CD14-positive monocyte (primary cell): Measurements from ENCODE around the gene TSPAN3. TPM values are rescaled to one million over a fixed set of nuclear protein-coding genes. Genes with fewer than 3 reads are reported as not detected.

Experiments
- DNase-seq, 3 donors: peaks; one replicate each; pipeline ENCODE4 v3.0.0-alpha.2; 2011 to 2022
- H2AFZ ChIP-seq: 2 replicates; pipeline ENCODE4 v1.6.0; 2012; ENCODE audit warnings: mild to moderate bottlenecking, low read depth, low read length, inconsistent platforms; ENCODE audit not compliant: insufficient read depth, poor library complexity, severe bottlenecking
- H3K27ac ChIP-seq, 2 donors: 1 replicate in 1 of 2; 2 replicates in 1 of 2; pipeline ENCODE4 v1.5.1; 2012 to 2013; ENCODE audit warnings: low read length in 2 of 2, control low read depth in 1 of 2, inconsistent platforms in 1 of 2, low read depth in 1 of 2, mild to moderate bottlenecking in 1 of 2
- H3K27me3 ChIP-seq, 2 donors: one replicate each; pipeline versions ENCODE4 v1.6.0 to v1.6.1; 2011 to 2013; ENCODE audit warnings: low read length in 2 of 2; ENCODE audit not compliant: control insufficient read depth in 2 of 2, insufficient read depth in 2 of 2
- H3K36me3 ChIP-seq, 2 donors: replicated peaks in 1 of 2; 1 replicate in 1 of 2; 2 replicates in 1 of 2; pipeline versions ENCODE4 v1.5.1 to v1.6.1; 2012 to 2013; ENCODE audit warnings: low read length in 2 of 2, control low read depth in 1 of 2, inconsistent platforms in 1 of 2, mild to moderate bottlenecking in 1 of 2; ENCODE audit not compliant: insufficient read depth in 2 of 2, control insufficient read depth in 1 of 2
- H3K4me1 ChIP-seq, 2 donors: 1 replicate in 1 of 2; 2 replicates in 1 of 2; pipeline versions ENCODE4 v1.5.1 to v1.6.1; 2012 to 2013; ENCODE audit warnings: low read length in 2 of 2, control low read depth in 1 of 2, inconsistent platforms in 1 of 2, mild to moderate bottlenecking in 1 of 2, moderate library complexity in 1 of 2; ENCODE audit not compliant: insufficient read depth in 2 of 2, control insufficient read depth in 1 of 2
- H3K4me2 ChIP-seq: replicated peaks from 2 replicates; pipeline ENCODE3; 2012; ENCODE audit warnings: low read length, moderate library complexity, mild to moderate bottlenecking; ENCODE audit not compliant: poor library complexity, severe bottlenecking; ENCODE audit errors: extremely low read depth
- H3K4me3 ChIP-seq, 3 experiments: fragments of 200-600 bp in 1 of 3; sonication (generic) in 1 of 3; replicated peaks in 1 of 3; 1 replicate in 2 of 3; 2 replicates in 1 of 3; pipeline ENCODE4 v1.5.1; 2011 to 2013; ENCODE audit warnings: low read length in 3 of 3, mild to moderate bottlenecking in 3 of 3, control low read depth in 2 of 3, low read depth in 2 of 3, inconsistent platforms in 1 of 3, moderate library complexity in 1 of 3
- H3K79me2 ChIP-seq: 2 replicates; pipeline ENCODE4 v1.6.0; 2012; ENCODE audit warnings: mild to moderate bottlenecking, control low read depth, inconsistent platforms, low read length, moderate library complexity; ENCODE audit not compliant: insufficient read depth
- H3K9ac ChIP-seq: 2 replicates; pipeline ENCODE4 v1.6.0; 2017; ENCODE audit warnings: low read length, mild to moderate bottlenecking; ENCODE audit not compliant: insufficient read depth, poor library complexity, severe bottlenecking
- H3K9me3 ChIP-seq, 2 donors: replicated peaks in 1 of 2; 1 replicate in 1 of 2; 2 replicates in 1 of 2; pipeline versions ENCODE4 v1.5.1 to v1.6.1; 2012 to 2013; ENCODE audit warnings: low read length in 2 of 2, control low read depth in 1 of 2; ENCODE audit not compliant: control insufficient read depth in 1 of 2, insufficient read depth in 1 of 2
- H4K20me1 ChIP-seq: 2 replicates; pipeline ENCODE4 v1.6.0; 2012; ENCODE audit warnings: mild to moderate bottlenecking, low read length, control low read depth, moderate library complexity; ENCODE audit not compliant: insufficient read depth
- H3K27ac Mint-ChIP-seq, 7 donors: one replicate each; pipeline ENCODE4 v1.8.0; 2020; ENCODE audit warnings: mild to moderate bottlenecking in 7 of 7, mixed read lengths in 7 of 7, moderate library complexity in 6 of 7, inconsistent platforms in 2 of 7
- H3K27me3 Mint-ChIP-seq, 3 donors: one replicate each; pipeline ENCODE4 v1.8.0; 2021 to 2022; ENCODE audit warnings: low read depth in 3 of 3, mild to moderate bottlenecking in 3 of 3, mixed read lengths in 3 of 3, moderate library complexity in 3 of 3, inconsistent platforms in 1 of 3
- H3K36me3 Mint-ChIP-seq, 2 donors: one replicate each; pipeline ENCODE4 v1.8.0; 2020; ENCODE audit warnings: mixed read lengths in 2 of 2, inconsistent platforms in 1 of 2, mild to moderate bottlenecking in 1 of 2
- H3K4me1 Mint-ChIP-seq: one replicate; pipeline ENCODE4 v1.8.0; 2020; ENCODE audit warnings: mild to moderate bottlenecking, mixed read lengths
- H3K4me3 Mint-ChIP-seq, 2 donors: one replicate each; pipeline ENCODE4 v1.8.0; 2020; ENCODE audit warnings: mild to moderate bottlenecking in 2 of 2, mixed read lengths in 2 of 2, moderate library complexity in 1 of 2
- H3K9me3 Mint-ChIP-seq, 7 donors: one replicate each; pipeline ENCODE4 v1.8.0; 2020 to 2022; ENCODE audit warnings: mixed read lengths in 7 of 7, mild to moderate bottlenecking in 6 of 7, moderate library complexity in 6 of 7, inconsistent platforms in 2 of 7
- WGBS: methylation state at CpG from one replicate; pipeline ENCODE4 v1.1.5; 2013; ENCODE audit warnings: missing lambda C conversion rate; ENCODE audit not compliant: insufficient coverage; 5-methylcytosine and 5-hydroxymethylcytosine counted together
- intact Hi-C, 2 donors: fragments of 100-400 bp; cut with micrococcal nuclease; formaldehyde crosslinking; loops; one replicate each; pipeline versions ENCODE4 v1.15.0 to v1.15.1; 2023
- polyA plus RNA-seq, 3 donors: library from polyadenylated mRNA; depleted of rRNA in 1 of 3; unstranded in 2 of 3; stranded (reverse) in 1 of 3; fragments of 300-500 nt in 2 of 3; fragments of >200 nt in 1 of 3; fragmentation: Illumina TruSeq in 2 of 3; gene quantifications; 1 replicate in 2 of 3; 2 replicates in 1 of 3; pipeline ENCODE4 v1.2.3, GENCODE V29; 2012 to 2021
- TF ChIP-seq, protein P1 (sequence below): fragments of 200-600 bp; IDR thresholded peaks from one replicate; pipeline ENCODE4 v1.8.0; 2022; ENCODE audit warnings: antibody characterized with exemption, mild to moderate bottlenecking

Gene TSPAN3
- polyA plus RNA-seq, 3 donors: 26.0 to 68.0 (median 53.2) TPM

- over 99% methylated on average over 15 of the region's 22 CpGs for WGBS
- H3K27me3 Mint-ChIP-seq: no peaks in the 10 kb centered on the region
- peaks cover 60 to 94% of the 10 kb centered on the region in 2 donors for H3K36me3 Mint-ChIP-seq
- H3K27me3 ChIP-seq: no peaks in the 10 kb centered on the region
- intact Hi-C loops: loop anchor here (10.0 kb wide), 1 partner anchor 466 kb away; no protein-coding TSS in a partner anchor
- peaks cover 100% of the 10 kb centered on the region for H4K20me1 ChIP-seq
- no peak overlapping the region for H2AFZ ChIP-seq
- TF ChIP-seq, protein P1, sequence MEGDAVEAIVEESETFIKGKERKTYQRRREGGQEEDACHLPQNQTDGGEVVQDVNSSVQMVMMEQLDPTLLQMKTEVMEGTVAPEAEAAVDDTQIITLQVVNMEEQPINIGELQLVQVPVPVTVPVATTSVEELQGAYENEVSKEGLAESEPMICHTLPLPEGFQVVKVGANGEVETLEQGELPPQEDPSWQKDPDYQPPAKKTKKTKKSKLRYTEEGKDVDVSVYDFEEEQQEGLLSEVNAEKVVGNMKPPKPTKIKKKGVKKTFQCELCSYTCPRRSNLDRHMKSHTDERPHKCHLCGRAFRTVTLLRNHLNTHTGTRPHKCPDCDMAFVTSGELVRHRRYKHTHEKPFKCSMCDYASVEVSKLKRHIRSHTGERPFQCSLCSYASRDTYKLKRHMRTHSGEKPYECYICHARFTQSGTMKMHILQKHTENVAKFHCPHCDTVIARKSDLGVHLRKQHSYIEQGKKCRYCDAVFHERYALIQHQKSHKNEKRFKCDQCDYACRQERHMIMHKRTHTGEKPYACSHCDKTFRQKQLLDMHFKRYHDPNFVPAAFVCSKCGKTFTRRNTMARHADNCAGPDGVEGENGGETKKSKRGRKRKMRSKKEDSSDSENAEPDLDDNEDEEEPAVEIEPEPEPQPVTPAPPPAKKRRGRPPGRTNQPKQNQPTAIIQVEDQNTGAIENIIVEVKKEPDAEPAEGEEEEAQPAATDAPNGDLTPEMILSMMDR: no peak
- H3K27ac Mint-ChIP-seq: peak overlapping the region in 2 of 7 donors; percentile 37 to 75
- H3K36me3 ChIP-seq: peaks cover 98 to 99% of the 10 kb centered on the region in 2 donors
- no peaks in the 10 kb centered on the region for H3K4me1 ChIP-seq
- no peak overlapping the region for H3K4me2 ChIP-seq
- no peak overlapping the region for H3K4me3 ChIP-seq
- peak overlapping the region in 1 of 2 donors; percentile 41 for H3K4me3 Mint-ChIP-seq
- peaks cover 3% of the 10 kb centered on the region for H3K4me1 Mint-ChIP-seq
- peaks cover 65% of the 10 kb centered on the region for H3K79me2 ChIP-seq
- H3K9me3 ChIP-seq: no peaks in the 10 kb centered on the region
- peaks cover 0 to 9% (median 0%) of the 10 kb centered on the region in 7 donors for H3K9me3 Mint-ChIP-seq
- peak overlapping the region in 1 of 2 donors; percentile 56 for H3K27ac ChIP-seq
- DNase-seq: no peak
- no peak overlapping the region for H3K9ac ChIP-seq
Observed at GRCh38 chr15:77028451-77029165, 42.3 kb downstream of the TSPAN3 start.

GRCh38 chr15:77027697-77028450 lies 43.0 kb downstream of the TSPAN3 start:
- Histone ChIP-seq H3K4me1 (no peaks in the 10 kb centered on the region), H3K9ac (no peak overlapping the region), H2AFZ (no peak overlapping the region), H3K36me3 (peaks cover 98 to 99% of the 10 kb centered on the region in 2 donors), H3K27me3 (no peaks in the 10 kb centered on the region), H3K4me2 (no peak overlapping the region), H3K27ac (peak overlapping the region in 1 of 2 donors; percentile 25), H3K79me2 (peaks cover 72% of the 10 kb centered on the region), H4K20me1 (peaks cover 100% of the 10 kb centered on the region), H3K9me3 (no peaks in the 10 kb centered on the region), H3K4me3 (no peak overlapping the region)
- Mint-ChIP-seq H3K27ac (peak overlapping the region in 1 of 7 donors; percentile 18), H3K36me3 (peaks cover 68 to 96% of the 10 kb centered on the region in 2 donors), H3K9me3 (peaks cover 0 to 9% (median 0%) of the 10 kb centered on the region in 7 donors), H3K27me3 (no peaks in the 10 kb centered on the region), H3K4me3 (no peak overlapping the region), H3K4me1 (peaks cover 7% of the 10 kb centered on the region)
- DNase-seq: no peak
- TF ChIP-seq, protein P1: no peak
- intact Hi-C loops: loop anchor here (10.0 kb wide), 1 partner anchor 467 kb away; no protein-coding TSS in a partner anchor
- 98% methylated on average over 45 of the region's 45 CpGs for WGBS
